Activated CD4-positive, alpha-beta T cell treated with anti-CD3 and anti-CD28 coated beads for 4 hours (primary cell): ENCODE data around the gene FASTKD2.

Source experiments
- DNase-seq, 2 donors: peaks; one replicate each; pipeline ENCODE4 v3.0.0-alpha.2; 2020

FASTKD2 gene

GRCh38 chr2:206840999-206841398, 75.6 kb downstream of the FASTKD2 start:
- DNase-seq: no peak
